Psoas muscle (tissue), 8 donors: ENCODE data around the gene ERC2. TPM values are rescaled to one million over a fixed set of nuclear protein-coding genes. Genes with fewer than 3 reads are reported as not detected.

ENCODE experiments used
- ATAC-seq, 4 donors: fragments of 200-7000 bp; cut with Tn5 transposase; one replicate each; pipeline ENCODE4 v1.9.1; 2020; ENCODE audit warnings: moderate library complexity in 3 of 4, mild to moderate bottlenecking in 2 of 4
- DNase-seq, 2 donors: peaks; one replicate each; pipeline ENCODE4 v3.0.0-alpha.2; 2020
- H3K27ac ChIP-seq: fragments of 200-600 bp; one replicate; pipeline ENCODE4 v1.8.0; 2022
- H3K27me3 ChIP-seq, 3 donors: fragments of 200-600 bp in 1 of 3; one replicate each; pipeline versions ENCODE4 v1.6.1 to v1.8.0; 2013 to 2022; ENCODE audit warnings: low read length in 2 of 3, mild to moderate bottlenecking in 2 of 3, moderate library complexity in 1 of 3; ENCODE audit not compliant: insufficient read depth in 3 of 3
- H3K36me3 ChIP-seq, 2 donors: fragments of 200-600 bp in 1 of 2; one replicate each; pipeline versions ENCODE4 v1.6.1 to v1.8.0; 2013 to 2022; ENCODE audit warnings: low read depth in 1 of 2, mild to moderate bottlenecking in 1 of 2, moderate library complexity in 1 of 2; ENCODE audit not compliant: insufficient read depth in 1 of 2
- H3K4me1 ChIP-seq: fragments of 200-600 bp; one replicate; pipeline ENCODE4 v1.8.0; 2022
- H3K4me3 ChIP-seq: fragments of 200-600 bp; one replicate; pipeline ENCODE4 v1.8.0; 2022; ENCODE audit warnings: mild to moderate bottlenecking
- H3K9me3 ChIP-seq: fragments of 200-600 bp; one replicate; pipeline ENCODE4 v1.8.0; 2022
- WGBS, 3 donors: extraction: QIAGEN DNeasy Blood & Tissue Kit; methylation state at CpG; one replicate each; pipeline versions ENCODE4 v1.1.6 to v1.1.7; 2013; 5-methylcytosine and 5-hydroxymethylcytosine counted together
- intact Hi-C, 2 donors: fragments of 100-400 bp; cut with DNase I; formaldehyde crosslinking; loops; one replicate each; pipeline versions ENCODE4 v1.11.0 to v1.14.2; 2022
- polyA plus RNA-seq, 3 donors: library from polyadenylated mRNA; stranded (reverse); fragments of 200-250 nt; gene quantifications; one replicate each; pipeline ENCODE4 v1.2.3, GENCODE V29; 2013
- total RNA-seq, 4 donors: library from RNA; stranded (reverse); fragmentation: NEBNext Ultra II Directional in 2 of 4; extraction: Animal tissue kit (Norgen Biotek cat#: 25700) in 2 of 4; gene quantifications; one replicate each; pipeline versions ENCODE4 v1.2.1 to v1.2.4, GENCODE V29; 2021 to 2023
- TF ChIP-seq, protein P1 (sequence below): fragments of 200-600 bp; IDR thresholded peaks from one replicate; pipeline ENCODE4 v1.8.0; 2022; ENCODE audit warnings: antibody characterized with exemption
- donor health status: healthy with polysubstance abuse.
- donor health status: DM: no; HTN: no; CAD: no; lungs with moderate emphysema.
- donor health status: Bipolar disorder and iron deficiency.
- donor health status: healthy.
- donor health status: DM: yes; HTN: yes; CAD: no.
- donor health status: DM: no; HTN: no; CAD: no.
- donor health status: DM: no; HTN: no; CAD: no.
- donor health status: DM: yes; HTN: yes; CAD: no.

ERC2 gene
- total and polyA plus RNA-seq, 7 donors, result 0.04 to 0.15 TPM; not detected in 5

DNA sequence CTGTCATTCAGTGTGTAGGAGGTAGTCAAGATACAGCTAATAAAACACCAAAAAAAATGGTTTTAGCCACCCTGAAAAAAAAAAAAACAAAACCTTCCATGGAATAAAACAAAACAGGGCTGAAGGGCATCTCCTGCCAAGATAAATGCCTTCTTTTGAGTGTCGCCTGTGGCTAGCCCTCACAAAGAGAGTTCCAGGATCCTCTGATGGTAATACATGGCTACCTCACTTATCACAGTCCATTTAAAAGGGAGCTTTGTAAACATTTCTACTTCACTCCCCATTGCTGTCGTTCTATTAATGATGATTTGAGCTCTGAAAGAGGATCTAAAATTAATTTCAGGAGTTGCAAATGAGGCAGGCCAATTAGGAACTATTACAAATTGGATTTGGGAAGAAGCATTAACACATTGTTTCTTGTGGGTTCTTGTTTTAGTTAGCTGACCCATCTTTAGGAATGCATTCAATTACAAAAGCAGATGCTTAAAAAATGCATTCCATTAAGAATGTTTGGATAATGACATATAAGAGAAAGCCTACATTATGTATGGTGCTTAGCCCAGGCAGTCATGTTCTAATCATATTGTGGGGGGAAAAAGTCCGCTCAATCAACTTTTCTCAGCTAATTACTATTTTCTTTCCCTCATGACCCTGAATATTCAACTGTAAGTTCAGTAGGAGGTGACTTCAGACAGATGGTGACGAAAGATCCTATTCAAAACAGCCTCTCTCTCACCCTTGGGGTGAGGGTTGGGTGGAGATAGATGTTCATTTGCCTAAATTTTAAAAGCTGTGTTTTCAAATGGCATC, 726.0 kb downstream of the ERC2 start:
- TF ChIP-seq, protein P1, sequence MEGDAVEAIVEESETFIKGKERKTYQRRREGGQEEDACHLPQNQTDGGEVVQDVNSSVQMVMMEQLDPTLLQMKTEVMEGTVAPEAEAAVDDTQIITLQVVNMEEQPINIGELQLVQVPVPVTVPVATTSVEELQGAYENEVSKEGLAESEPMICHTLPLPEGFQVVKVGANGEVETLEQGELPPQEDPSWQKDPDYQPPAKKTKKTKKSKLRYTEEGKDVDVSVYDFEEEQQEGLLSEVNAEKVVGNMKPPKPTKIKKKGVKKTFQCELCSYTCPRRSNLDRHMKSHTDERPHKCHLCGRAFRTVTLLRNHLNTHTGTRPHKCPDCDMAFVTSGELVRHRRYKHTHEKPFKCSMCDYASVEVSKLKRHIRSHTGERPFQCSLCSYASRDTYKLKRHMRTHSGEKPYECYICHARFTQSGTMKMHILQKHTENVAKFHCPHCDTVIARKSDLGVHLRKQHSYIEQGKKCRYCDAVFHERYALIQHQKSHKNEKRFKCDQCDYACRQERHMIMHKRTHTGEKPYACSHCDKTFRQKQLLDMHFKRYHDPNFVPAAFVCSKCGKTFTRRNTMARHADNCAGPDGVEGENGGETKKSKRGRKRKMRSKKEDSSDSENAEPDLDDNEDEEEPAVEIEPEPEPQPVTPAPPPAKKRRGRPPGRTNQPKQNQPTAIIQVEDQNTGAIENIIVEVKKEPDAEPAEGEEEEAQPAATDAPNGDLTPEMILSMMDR, result no peak
- DNase-seq (no peak), ATAC-seq (no peak)
- 83% methylated on average over 4 of the region's 4 CpGs for WGBS, 3 donors
- H3K27me3 ChIP-seq, result no peaks in the 10 kb centered on the region
- no peak overlapping the region for H3K4me3 ChIP-seq
- intact Hi-C loops, result loop anchor here in 1 of 2 donors (10.0 kb wide), 1 partner anchor 887 kb away; no protein-coding TSS in a partner anchor
- no peak overlapping the region for H3K27ac ChIP-seq
- H3K4me1 ChIP-seq, result no peaks in the 10 kb centered on the region
- no peaks in the 10 kb centered on the region for H3K36me3 ChIP-seq
- no peaks in the 10 kb centered on the region for H3K9me3 ChIP-seq

DNA sequence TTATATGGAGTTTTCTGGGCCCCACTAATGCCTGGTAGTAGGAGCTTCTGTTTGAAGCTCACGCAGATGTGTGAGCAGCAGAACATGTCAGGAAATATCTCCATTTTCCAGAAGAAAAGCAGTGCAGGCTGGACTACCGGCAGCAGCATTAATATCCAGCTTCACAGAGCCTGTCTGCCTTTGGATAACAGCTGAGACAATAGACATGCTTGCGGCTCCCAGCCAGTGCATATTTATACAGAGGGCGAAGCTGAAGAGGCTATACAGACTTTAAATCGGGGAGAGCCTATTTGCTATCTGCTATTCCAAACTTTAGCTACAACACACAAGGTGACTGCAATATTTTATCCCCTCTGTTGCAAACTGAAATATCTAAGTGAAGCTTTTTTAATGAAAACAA, 731.1 kb downstream of the ERC2 start:
- Histone ChIP-seq H3K9me3 (no peaks in the 10 kb centered on the region), H3K4me1 (no peaks in the 10 kb centered on the region), H3K36me3 (no peaks in the 10 kb centered on the region), H3K27ac (no peak overlapping the region), H3K27me3 (no peaks in the 10 kb centered on the region), H3K4me3 (no peak overlapping the region)
- WGBS, 3 donors, result 74 to 79% (median 75%) methylated on average over 5 of the region's 5 CpGs
- TF ChIP-seq, protein P1, result no peak
- ATAC-seq (no peak), DNase-seq (no peak)
- intact Hi-C loops, result no loop called here

DNA sequence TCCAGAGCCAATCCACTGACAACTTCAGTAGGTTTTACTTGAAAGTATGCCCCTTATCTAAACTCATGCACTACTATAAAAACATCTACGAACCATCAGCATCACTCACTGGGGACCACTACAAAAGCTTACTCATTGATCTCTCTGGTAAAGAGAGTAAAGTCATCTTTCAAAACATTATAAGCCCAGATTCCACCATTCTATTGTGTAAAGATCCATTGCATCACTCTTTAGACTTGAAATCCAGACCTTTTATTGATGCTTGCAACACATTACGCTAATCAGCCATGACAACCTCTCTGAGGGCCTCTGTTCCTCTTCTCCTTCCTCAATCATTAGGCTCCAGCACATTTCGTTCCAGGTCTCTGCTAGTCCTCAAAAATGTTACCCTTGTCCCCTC, 732.3 kb downstream of the ERC2 start:
- Histone ChIP-seq H3K4me1 (no peaks in the 10 kb centered on the region), H3K36me3 (no peaks in the 10 kb centered on the region), H3K9me3 (no peaks in the 10 kb centered on the region), H3K4me3 (no peak overlapping the region), H3K27ac (no peak overlapping the region), H3K27me3 (no peaks in the 10 kb centered on the region)
- TF ChIP-seq, protein P1, result no peak
- WGBS, 3 donors, result 71 to 77% (median 76%) methylated on average over 3 of the region's 3 CpGs
- ATAC-seq, result no peak
- DNase-seq, result no peak
- intact Hi-C loops, result no loop called here

DNA sequence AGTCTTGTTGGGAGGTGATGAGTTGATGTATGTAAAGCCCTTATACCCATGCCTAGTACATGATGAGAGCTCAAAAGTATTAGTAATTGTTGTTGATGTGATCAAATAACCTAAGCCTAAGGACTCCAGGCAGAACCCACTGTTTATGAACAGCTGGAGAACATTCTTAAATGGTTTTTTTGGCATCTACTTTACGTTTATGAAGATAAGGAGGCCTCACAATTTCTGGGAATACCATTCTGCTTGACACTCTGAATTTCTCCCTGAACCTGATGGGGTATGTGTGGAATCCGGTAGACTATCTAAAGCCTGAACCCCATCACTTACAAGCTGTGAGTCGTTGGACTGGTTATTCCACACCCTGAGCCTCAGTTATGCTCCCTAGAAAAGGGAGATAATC, 736.5 kb downstream of the ERC2 start:
- no peaks in the 10 kb centered on the region for H3K9me3 ChIP-seq
- DNase-seq (no peak), ATAC-seq (no peak)
- TF ChIP-seq, protein P1, result no peak
- intact Hi-C loops, result no loop called here
- H3K36me3 ChIP-seq, result no peaks in the 10 kb centered on the region
- 56 to 67% (median 59%) methylated on average over 3 of the region's 3 CpGs for WGBS, 3 donors
- no peaks in the 10 kb centered on the region for H3K27me3 ChIP-seq
- H3K4me3 ChIP-seq, result no peak overlapping the region
- no peak overlapping the region for H3K27ac ChIP-seq
- no peaks in the 10 kb centered on the region for H3K4me1 ChIP-seq
